CD4-positive, alpha-beta T cell treated with Interleukin-6 for 4 hours (primary cell): ENCODE measurements around the gene LDB1.
A peak's percentile ranks its signal among the peaks of the same experiment; 100 is the strongest.

ENCODE experiments used
- DNase-seq: peaks from one replicate; pipeline ENCODE4 v3.0.0-alpha.2; 2020; ENCODE audit warnings: mixed read lengths

The LDB1 gene

DNA sequence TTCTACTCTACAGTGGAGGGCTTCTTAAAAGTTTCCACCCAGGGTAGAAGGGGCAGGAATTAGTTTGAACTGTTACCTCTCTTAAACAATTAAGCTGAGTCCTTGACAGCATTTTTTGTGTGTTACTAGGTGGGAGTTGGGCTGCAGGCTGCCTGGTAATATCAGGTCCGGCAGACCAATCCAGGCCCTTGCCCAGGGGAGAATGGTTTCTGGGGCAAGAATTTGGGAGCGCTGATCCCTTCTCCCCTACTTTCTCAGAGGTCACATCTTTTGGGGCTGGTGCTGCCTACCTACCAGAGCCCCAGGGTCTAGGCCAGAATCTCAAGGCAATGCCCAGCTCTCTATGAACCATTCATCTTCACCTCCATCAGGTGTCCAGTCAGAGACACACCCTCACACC lies 14.2 kb upstream of the LDB1 start:
- DNase-seq, result no peak

GRCh38 chr10:102133373-102134195 lies 13.4 kb upstream of the LDB1 start:
- DNase-seq, result peak; percentile 57

DNA sequence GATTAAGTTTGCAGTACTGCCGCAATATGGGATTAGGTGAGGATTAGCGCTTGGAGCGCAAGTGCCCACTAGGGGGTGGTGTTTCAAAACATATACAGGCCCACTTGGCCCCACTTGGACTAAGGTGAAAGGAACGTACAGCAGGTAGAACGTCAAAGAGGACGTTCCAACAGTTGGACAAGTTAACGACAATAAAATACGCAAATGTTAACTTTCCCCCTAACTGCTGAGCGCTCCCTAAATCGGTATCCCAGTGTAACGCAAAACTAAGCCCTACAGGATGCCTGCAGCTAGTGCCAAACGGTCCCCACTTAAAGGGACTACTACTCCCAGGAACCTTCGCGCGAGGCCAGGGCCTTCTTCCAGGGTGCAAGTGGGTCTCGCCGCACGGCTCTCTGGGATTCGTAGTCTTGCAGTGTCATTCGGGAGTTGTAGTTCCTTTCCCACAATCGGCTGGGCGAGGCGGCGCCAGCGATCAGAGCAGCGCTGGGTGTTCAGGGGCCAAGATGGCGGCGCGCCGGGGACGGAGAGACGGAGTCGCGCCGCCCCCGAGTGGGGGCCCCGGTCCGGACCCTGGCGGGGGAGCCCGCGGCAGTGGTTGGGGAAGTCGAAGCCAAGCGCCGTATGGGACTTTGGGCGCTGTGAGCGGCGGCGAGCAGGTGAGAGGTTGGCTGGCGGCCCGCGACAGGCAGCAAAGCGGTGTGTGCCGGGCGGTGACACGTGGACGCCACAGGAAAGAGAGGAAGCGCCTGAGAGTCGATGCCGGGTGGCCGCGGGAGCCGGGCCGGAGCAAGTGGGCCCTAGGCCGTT lies 12.6 kb upstream of the LDB1 start, which contains the start of gene PPRC1:
TSS of gene PPRC1 (plus strand) at position 478 of the 810 bp plus-strand sequence. CDS start at position 507, 29 bp downstream.
- peak; percentile 97 for DNase-seq

DNA sequence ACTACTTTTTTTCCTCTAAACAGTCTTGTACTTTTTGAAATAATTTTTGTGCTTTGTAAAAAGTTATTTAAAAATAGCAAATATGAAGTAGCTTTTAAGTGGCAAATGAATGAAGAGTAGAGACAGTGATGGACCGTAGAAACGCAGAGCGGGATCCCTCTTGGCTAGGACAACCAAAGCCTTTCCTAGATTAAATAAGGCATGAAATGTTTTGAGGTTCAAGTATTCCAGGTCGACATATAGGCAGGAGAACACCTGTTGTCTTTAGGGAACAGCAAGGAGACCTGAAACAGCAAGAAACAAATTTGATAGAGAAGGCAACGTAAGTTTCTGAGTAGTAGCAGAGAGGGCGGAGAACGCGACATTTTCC lies 12.0 kb upstream of the LDB1 start:
- no peak for DNase-seq

DNA sequence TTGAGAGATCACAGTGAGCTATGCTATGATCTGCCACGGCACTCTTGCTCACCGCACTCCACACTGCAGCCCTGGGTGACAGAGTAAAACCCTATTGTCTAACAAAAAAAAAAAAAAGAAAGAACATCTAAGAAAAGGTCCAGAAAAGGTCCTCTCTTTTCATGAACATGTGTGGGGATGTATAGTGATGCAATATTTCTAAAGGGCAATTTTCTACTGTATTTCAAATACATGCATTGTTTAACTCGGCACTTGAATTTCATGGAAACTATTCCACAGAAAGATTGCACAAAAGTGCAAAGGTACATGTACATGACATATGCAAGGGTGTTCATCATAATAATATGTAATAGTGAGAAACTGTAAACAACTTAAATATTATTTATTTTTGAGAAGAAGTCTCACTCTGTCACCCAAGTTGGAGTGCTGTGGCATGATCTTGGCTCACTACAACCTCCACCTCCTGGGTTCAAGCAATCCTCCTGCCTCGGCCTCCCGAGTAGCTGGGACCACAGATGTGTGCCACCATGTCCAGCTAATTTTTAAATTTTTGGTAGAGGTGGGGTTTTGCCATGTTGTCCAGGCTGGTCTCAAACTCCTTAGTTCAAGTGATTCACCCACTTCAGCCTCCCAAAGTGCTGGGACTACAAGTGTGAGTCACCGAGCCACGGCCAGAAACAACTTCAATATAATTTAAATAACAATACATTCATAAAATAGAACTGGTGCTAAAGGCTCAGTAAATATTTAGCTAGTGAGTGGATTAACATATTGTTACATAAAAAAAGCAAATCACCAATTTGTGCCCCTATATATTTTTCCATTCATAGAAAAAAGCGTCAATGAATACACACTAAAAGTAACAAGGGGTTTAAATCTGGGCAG lies 11.4 kb upstream of the LDB1 start:
- no peak for DNase-seq

GRCh38 chr10:102123223-102123622 lies 3.1 kb upstream of the LDB1 start:
- no peak for DNase-seq

DNA sequence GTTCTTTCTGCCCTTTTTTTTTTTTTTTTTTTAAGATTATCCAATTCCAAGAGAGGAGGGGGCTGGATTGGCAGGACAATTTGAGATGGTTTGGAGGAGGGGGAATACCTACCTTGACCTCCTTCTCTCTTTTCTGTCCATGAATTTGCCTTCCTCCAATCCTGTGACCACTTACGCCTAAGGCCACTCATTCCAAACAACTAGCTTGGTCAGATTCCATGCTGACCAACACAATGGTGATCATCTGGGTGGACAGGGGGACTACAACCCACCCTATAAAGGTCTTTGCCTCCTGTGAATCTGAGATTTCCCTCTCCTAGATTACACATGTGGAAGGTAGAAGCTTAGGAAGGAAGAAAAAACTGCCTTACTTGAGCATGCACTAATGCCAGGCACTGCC lies 2.3 kb upstream of the LDB1 start:
- DNase-seq, result no peak

DNA sequence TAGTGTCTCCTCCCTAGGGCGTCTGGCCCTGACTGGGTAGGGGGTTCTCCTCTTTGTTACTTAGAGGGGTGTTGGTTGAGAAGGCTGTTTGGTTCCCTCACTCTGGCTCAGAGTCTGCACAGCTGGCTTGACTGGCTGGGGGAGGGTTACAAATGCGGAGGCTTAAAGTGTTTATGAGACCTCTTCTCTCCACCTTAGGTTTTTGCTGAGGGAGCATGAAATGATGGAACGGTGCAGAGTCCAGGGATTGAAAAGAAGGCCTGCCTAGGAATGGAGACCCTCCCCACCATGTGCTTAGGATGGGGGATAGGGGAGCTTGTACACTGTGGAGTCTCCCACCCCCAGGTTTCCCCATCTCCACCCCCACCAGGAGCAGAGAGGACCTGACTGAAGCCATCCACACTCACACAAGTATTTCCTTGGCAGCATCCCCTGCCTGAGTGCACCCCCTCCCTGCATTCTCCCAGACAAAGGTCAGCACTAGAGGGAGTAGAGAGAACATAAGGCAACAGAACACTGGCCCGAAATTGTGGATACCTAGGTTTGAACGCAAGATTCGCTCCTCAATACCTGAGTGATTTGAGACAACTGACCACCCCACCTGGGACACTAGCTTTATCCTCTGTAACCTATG lies 1.7 kb upstream of the LDB1 start:
- no peak for DNase-seq

- DNase-seq, result peak; percentile 36
Measured at GRCh38 chr10:102120991-102121738, 997 bp upstream of the LDB1 start.

GRCh38 chr10:102119417-102120141 lies 589 bp downstream of the LDB1 start:
- peak; percentile 48 for DNase-seq

DNA sequence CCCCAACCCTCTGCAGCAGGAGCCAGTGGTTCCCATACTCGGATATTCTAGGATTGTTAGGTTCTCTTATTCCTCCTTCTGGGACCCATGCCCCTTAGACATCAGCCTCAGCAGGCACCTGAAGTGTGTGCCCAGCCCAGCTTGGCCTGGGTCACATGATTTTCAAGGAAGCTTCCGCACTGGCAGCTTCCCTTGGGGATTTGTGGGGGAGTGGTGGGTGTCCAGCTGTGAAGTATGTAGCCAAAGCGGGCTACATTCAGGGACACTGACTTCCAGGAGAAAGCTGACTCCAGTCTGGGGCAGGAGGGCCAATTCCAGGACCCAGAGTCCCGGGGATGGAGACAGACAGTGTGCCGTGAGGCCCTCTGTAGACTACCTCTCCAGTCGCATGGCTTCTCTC lies 1.3 kb downstream of the LDB1 start:
- DNase-seq, result peak; percentile 17

GRCh38 chr10:102117391-102118159 lies 2.6 kb downstream of the LDB1 start:
- peak; percentile 70 for DNase-seq

- no peak for DNase-seq
Measured at GRCh38 chr10:102116656-102117055, 3.5 kb downstream of the LDB1 start.

- DNase-seq, result peak; percentile 40
Measured at GRCh38 chr10:102115775-102116174, 4.4 kb downstream of the LDB1 start.

DNA sequence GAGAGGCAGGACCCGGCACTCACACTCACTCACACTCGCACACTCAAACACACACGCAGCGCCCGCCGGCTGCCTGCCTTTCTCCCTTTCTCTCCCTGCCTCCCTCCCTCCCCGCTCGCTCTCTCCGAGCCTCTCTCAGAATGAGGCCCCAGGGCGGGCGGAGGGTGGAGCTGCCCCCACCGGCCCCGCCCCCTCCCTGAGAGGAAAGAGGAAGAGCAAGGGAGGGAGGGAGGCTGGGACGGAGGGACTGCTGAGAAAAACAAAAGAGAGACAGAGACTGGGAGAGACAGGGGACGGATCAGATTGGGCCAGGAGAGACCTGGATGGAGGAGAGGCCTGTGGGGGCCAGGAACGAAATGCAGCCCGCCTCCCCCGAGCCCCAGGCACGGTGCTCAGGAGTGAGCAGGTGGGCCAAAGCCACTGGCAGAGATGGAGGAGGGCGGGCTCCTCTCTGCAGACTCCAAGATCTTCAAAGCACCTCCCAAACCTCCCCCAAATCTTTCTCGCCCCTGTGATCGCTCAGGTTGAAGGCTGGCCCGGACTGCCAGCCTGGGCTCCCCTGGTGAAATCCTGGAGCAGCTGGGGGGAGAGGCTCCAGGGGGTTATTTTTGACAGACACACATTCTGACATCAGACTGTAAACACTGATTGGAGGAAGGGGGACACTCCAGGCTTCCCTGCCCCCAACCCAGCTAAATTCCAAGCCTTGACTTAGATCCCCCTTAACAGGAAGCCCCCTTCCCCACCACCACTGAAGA lies 5.1 kb downstream of the LDB1 start:
- DNase-seq, result peak; percentile 91

GRCh38 chr10:102113956-102114857 lies 6.0 kb downstream of the LDB1 start:
- DNase-seq, result peak; percentile 26

DNA sequence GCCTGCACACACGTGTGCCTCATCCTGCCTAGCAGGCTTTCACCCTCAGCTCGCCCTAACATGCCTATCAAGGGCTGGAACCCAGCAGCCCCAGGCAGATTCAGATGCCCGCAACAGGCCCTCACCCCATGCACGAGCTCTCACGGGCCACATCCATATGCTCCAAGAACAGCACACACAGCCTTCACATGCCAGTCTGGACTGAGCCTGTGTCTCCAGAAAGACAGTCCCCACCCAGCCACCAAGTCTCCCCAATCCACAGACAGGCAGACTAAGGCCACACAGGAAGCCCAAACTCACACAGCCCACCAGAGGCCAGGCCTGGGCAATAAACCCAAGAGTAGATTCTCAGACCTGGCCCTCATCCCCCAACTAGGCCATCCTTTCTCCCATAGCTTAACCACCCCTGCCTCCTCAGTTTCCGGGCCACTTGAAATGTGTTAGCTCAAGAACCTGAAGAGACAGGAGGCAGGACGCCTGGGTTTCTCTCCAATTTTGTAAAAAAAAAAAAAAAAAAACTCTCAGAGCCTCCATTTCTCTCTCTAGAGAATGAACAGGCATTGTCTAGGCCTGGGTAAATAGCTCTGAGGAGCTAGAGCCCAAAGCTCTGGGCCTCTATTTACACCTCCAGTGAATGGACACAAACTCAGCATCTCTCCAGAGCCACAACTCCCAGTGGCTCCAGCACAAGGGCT lies 6.8 kb downstream of the LDB1 start:
- peak; percentile 14 for DNase-seq
